IMR-90 (cell line): ENCODE measurements around the gene BST1. TPM values are rescaled to one million over a fixed set of nuclear protein-coding genes. Genes with fewer than 3 reads are reported as not detected.
A peak's percentile ranks its signal among the peaks of the same experiment; 100 is the strongest.

Experiments
- ATAC-seq: fragments of 200-7000 bp; cut with Tn5 transposase; 2 replicates; pipeline ENCODE4 v1.9.1; 2020; ENCODE audit warnings: low read depth, mild to moderate bottlenecking, moderate library complexity
- BruUV-seq: library from RNA; stranded (reverse); fragments of 400-500 nt; replicated peaks from 2 replicates; lab custom pipeline; 2021; lab: Mats Ljungman, UMichigan
- CTCF ChIA-PET: fragments of 300-600 bp; formaldehyde crosslinking; extraction: SDS; loops from one replicate; lab custom pipeline; 2021; ENCODE audit warnings: antibody characterized with exemption; lab: Yijun Ruan, JAX
- POLR2A ChIA-PET: fragments of 300-600 bp; sonication (Branson Sonifier 250); formaldehyde crosslinking; loops from one replicate; lab custom pipeline; 2022; ENCODE audit warnings: antibody characterized with exemption; ENCODE audit not compliant: unreplicated experiment; lab: Charles Lee
- DNase-seq: peaks from one replicate; pipeline ENCODE4 v3.0.0; 2013
- H2AFZ ChIP-seq: replicated peaks from 2 replicates; pipeline ENCODE3; 2013; ENCODE audit warnings: low read length, mild to moderate bottlenecking; ENCODE audit not compliant: poor library complexity
- H2AK5ac ChIP-seq: 2 replicates; pipeline ENCODE4 v1.6.1; 2013; ENCODE audit warnings: low read depth, low read length, inconsistent platforms
- H2AK9ac ChIP-seq: replicated peaks from 2 replicates; pipeline ENCODE3; 2013; ENCODE audit warnings: mild to moderate bottlenecking, low read depth, low read length, moderate library complexity; ENCODE audit not compliant: poor library complexity
- H2BK120ac ChIP-seq: 2 replicates; pipeline ENCODE4 v1.6.1; 2013; ENCODE audit warnings: low read depth, low read length, inconsistent platforms
- H2BK15ac ChIP-seq: 3 replicates; pipeline ENCODE4 v1.6.1; 2013; ENCODE audit warnings: low read depth, low read length, inconsistent platforms
- H2BK20ac ChIP-seq: 2 replicates; pipeline ENCODE4 v1.6.1; 2013; ENCODE audit warnings: low read depth, mild to moderate bottlenecking, inconsistent platforms, low read length, moderate library complexity
- H2BK5ac ChIP-seq: 2 replicates; pipeline ENCODE4 v1.6.1; 2013; ENCODE audit warnings: mild to moderate bottlenecking, low read depth, low read length, inconsistent platforms; ENCODE audit not compliant: poor library complexity, severe bottlenecking
- H3K14ac ChIP-seq: replicated peaks from 2 replicates; pipeline ENCODE4 v1.6.1; 2013; ENCODE audit warnings: low read depth, low read length, inconsistent platforms
- H3K18ac ChIP-seq: 2 replicates; pipeline ENCODE4 v1.6.1; 2013; ENCODE audit warnings: low read depth, low read length, control low read depth
- H3K23ac ChIP-seq: 2 replicates; pipeline ENCODE4 v1.6.1; 2013; ENCODE audit warnings: low read depth, low read length, inconsistent platforms
- H3K27ac ChIP-seq: 2 replicates; pipeline ENCODE4 v1.5.1; 2013; ENCODE audit warnings: mild to moderate bottlenecking, control low read depth, low read length; ENCODE audit not compliant: insufficient read depth
- H3K27me3 ChIP-seq: 2 replicates; pipeline ENCODE4 v1.6.1; 2013; ENCODE audit warnings: low read length; ENCODE audit not compliant: control insufficient read depth, insufficient read depth
- H3K36me3 ChIP-seq: 2 replicates; pipeline ENCODE4 v1.6.1; 2013; ENCODE audit warnings: low read length, mixed read lengths; ENCODE audit not compliant: control insufficient read depth, insufficient read depth
- H3K4ac ChIP-seq: 2 replicates; pipeline ENCODE4 v1.6.1; 2013; ENCODE audit warnings: low read depth, low read length, inconsistent platforms
- H3K4me1 ChIP-seq: 2 replicates; pipeline ENCODE4 v1.6.1; 2013; ENCODE audit warnings: low read length, mixed read lengths; ENCODE audit not compliant: control insufficient read depth, insufficient read depth
- H3K4me2 ChIP-seq: 2 replicates; pipeline ENCODE4 v1.6.1; 2013; ENCODE audit warnings: low read depth, mild to moderate bottlenecking, control low read depth, low read length, moderate library complexity
- H3K4me3 ChIP-seq: 2 replicates; pipeline ENCODE4 v1.5.1; 2013; ENCODE audit warnings: low read depth, mild to moderate bottlenecking, control low read depth, low read length, moderate library complexity; ENCODE audit not compliant: insufficient read depth
- H3K56ac ChIP-seq: 2 replicates; pipeline ENCODE4 v1.6.1; 2013; ENCODE audit warnings: low read length, inconsistent platforms; ENCODE audit not compliant: insufficient read depth; ENCODE audit errors: extremely low read depth
- H3K79me1 ChIP-seq, 2 experiments: 2 replicates each; pipeline ENCODE4 v1.6.1; 2013; ENCODE audit warnings: low read length in 2 of 2, inconsistent platforms in 1 of 2, low read depth in 1 of 2
- H3K9ac ChIP-seq: 2 replicates; pipeline ENCODE4 v1.6.1; 2013; ENCODE audit warnings: low read depth, low read length, control low read depth
- H3K9me1 ChIP-seq: 2 replicates; pipeline ENCODE4 v1.6.1; 2013; ENCODE audit warnings: low read length, inconsistent platforms; ENCODE audit not compliant: insufficient read depth
- H3K9me3 ChIP-seq: 2 replicates; pipeline ENCODE4 v1.6.1; 2013; ENCODE audit warnings: low read length; ENCODE audit not compliant: control insufficient read depth, insufficient read depth
- H4K20me1 ChIP-seq: 2 replicates; pipeline ENCODE4 v1.6.1; 2013; ENCODE audit warnings: low read length, inconsistent platforms; ENCODE audit not compliant: insufficient read depth
- H4K5ac ChIP-seq: 2 replicates; pipeline ENCODE4 v1.6.1; 2013; ENCODE audit warnings: mild to moderate bottlenecking, low read depth, low read length, control low read depth
- H4K8ac ChIP-seq, 2 experiments: 2 replicates each; pipeline ENCODE4 v1.6.1; 2013; ENCODE audit warnings: low read depth in 2 of 2, low read length in 2 of 2, control low read depth in 1 of 2, inconsistent platforms in 1 of 2
- H4K91ac ChIP-seq: 2 replicates; pipeline ENCODE4 v1.6.1; 2013; ENCODE audit warnings: low read depth, low read length, inconsistent platforms; ENCODE audit not compliant: insufficient read depth
- BHLHE40 ChIP-seq: fragments of 150-350 bp; IDR thresholded peaks from 2 replicates; pipeline ENCODE4 v1.6.1; 2016; ENCODE audit warnings: mild to moderate bottlenecking, low read depth, low read length
- CEBPB ChIP-seq: IDR thresholded peaks from 2 replicates; pipeline ENCODE4 v1.6.1; 2012; ENCODE audit warnings: low read depth, low read length, improper control_type of control experiment
- CHD1 ChIP-seq: IDR thresholded peaks from 2 replicates; pipeline ENCODE4 v1.6.1; 2012; ENCODE audit warnings: low read depth, low read length, improper control_type of control experiment
- ELK1 ChIP-seq: fragments of 150-350 bp; IDR thresholded peaks from 2 replicates; pipeline ENCODE4 v1.6.1; 2016; ENCODE audit warnings: low read depth, mild to moderate bottlenecking, low read length, moderate library complexity, borderline replicate concordance
- FOS ChIP-seq: fragments of 150-350 bp; IDR thresholded peaks from 2 replicates; pipeline ENCODE4 v1.6.1; 2016; ENCODE audit warnings: low read depth, low read length
- MAFK ChIP-seq: IDR thresholded peaks from 2 replicates; pipeline ENCODE4 v1.6.1; 2012; ENCODE audit warnings: low read depth, low read length, improper control_type of control experiment
- MAZ ChIP-seq: IDR thresholded peaks from 2 replicates; pipeline ENCODE4 v1.6.1; 2012; ENCODE audit warnings: low read depth, mild to moderate bottlenecking, low read length, improper control_type of control experiment, moderate library complexity, borderline replicate concordance
- MXI1 ChIP-seq: IDR thresholded peaks from 2 replicates; pipeline ENCODE4 v1.6.1; 2012; ENCODE audit warnings: low read depth, mild to moderate bottlenecking, low read length, moderate library complexity, borderline replicate concordance
- RCOR1 ChIP-seq: IDR thresholded peaks from 2 replicates; pipeline ENCODE4 v1.6.1; 2012; ENCODE audit warnings: mild to moderate bottlenecking, low read length, improper control_type of control experiment; ENCODE audit not compliant: insufficient replicate concordance
- WGBS, 2 experiments: methylation state at CpG; one replicate each; pipeline versions ENCODE4 v1.1.5 to v1.1.7; 2013; ENCODE audit warnings: missing lambda C conversion rate in 2 of 2; ENCODE audit not compliant: insufficient read length in 1 of 2; ENCODE audit errors: extremely low coverage in 2 of 2; 5-methylcytosine and 5-hydroxymethylcytosine counted together
- dilution Hi-C: fragments of 300-500 bp; cut with HindIII; formaldehyde crosslinking; loops from one replicate; pipeline ENCODE4 v1.14.3; 2018; ENCODE audit warnings: low sequenced_read_pairs; ENCODE audit not compliant: unreplicated experiment
- in situ Hi-C: fragments of 300-500 bp; cut with MboI; formaldehyde crosslinking; loops from 3 replicates; pipeline ENCODE4 v1.14.3; 2019; ENCODE audit warnings: low sequenced_read_pairs, inconsistent platforms, mixed read lengths
- intact Hi-C: fragments of 100-400 bp; cut with micrococcal nuclease; formaldehyde crosslinking; loops from 2 replicates; pipeline ENCODE4 v1.10.0; 2022
- polyA plus RNA-seq, 3 experiments: library from polyadenylated mRNA; depleted of rRNA; stranded (reverse); fragments of >200 nt; gene quantifications; 2 replicates each; pipeline ENCODE4 v1.2.3, GENCODE V29; 2012; ENCODE audit warnings: low replicate concordance in 1 of 3
- total RNA-seq: library from RNA; depleted of rRNA; stranded (reverse); fragments of >200 nt; gene quantifications from 2 replicates; pipeline ENCODE4 v1.2.3, GENCODE V29; 2012

BST1 gene
- total and polyA plus RNA-seq, 2 of the 4 experiments (the other 2 are of a cell fraction), result 6.6 to 11.1 TPM

DNA sequence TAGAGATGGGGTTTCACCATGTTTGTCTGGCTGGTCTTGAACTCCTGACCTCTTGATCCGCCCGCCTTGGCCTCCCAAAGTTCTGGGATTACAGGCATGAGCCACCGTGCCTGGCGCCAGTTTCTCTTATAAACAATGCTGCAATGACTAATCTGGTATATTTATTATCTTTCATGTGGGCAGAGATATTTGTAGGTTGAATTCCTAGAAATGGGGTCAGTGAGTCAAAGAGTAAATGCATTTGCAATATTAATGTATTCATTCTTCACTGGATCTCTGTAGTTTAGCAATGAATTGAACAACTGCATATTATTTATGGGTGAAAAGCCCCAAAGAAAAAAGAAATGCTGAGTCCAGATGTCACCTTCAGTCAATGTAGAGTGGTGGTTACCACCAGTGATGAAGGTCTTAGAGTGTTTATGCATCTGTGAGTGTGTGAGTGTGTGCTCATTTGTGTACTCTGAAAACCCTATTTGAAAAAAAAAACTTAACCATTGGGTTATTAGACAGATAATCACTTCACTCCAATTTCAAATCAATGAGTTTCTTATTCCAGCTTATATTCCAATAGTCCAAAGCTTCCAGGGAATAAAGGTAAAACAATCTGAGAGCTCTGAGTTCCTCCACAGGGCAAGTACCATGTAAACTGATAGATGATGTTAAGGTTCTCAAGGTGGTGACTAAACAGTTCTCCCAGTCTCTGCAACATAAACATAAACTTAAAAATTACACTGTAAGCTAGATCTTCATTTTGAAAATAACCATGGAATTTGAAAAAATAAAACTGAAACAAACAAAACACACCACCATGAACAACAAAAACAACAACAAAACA, 52.7 kb downstream of the BST1 start:
- intact Hi-C loops, result no loop called here
- dilution Hi-C loops, result no loop called here
- Histone ChIP-seq H3K27ac (no peak overlapping the region), H2BK15ac (no peak overlapping the region), H3K79me1 (no peaks in the 10 kb centered on the region), H3K27me3 (no peaks in the 10 kb centered on the region; the same call in 1 of the 2 replicates), H3K4me3 (no peak overlapping the region), H4K5ac (no peak overlapping the region), H2BK120ac (no peak overlapping the region), H3K23ac (no peak overlapping the region), H3K18ac (no peak overlapping the region), H3K9me1 (no peaks in the 10 kb centered on the region), H3K9ac (no peak overlapping the region), H4K8ac (no peak overlapping the region), H3K4me1 (no peaks in the 10 kb centered on the region; the same call in 1 of the 2 replicates), H3K14ac (no peak overlapping the region), H2AFZ (no peak overlapping the region), H4K91ac (no peak overlapping the region), H3K9me3 (no peaks in the 10 kb centered on the region), H3K4me2 (peak overlapping the region; percentile 63; the same call in 1 of the 2 replicates), H2AK9ac (no peak overlapping the region), H3K4ac (no peak overlapping the region), H4K20me1 (no peaks in the 10 kb centered on the region), H2BK20ac (no peak overlapping the region), H2AK5ac (no peak overlapping the region), H3K56ac (no peak overlapping the region), H3K36me3 (no peaks in the 10 kb centered on the region), H2BK5ac (no peak overlapping the region)
- ChIA-PET POLR2A (no interaction called here), CTCF (interaction anchor here (0.5 to 1.0 kb wide), 2 partner anchors 14 to 62 kb away, joined by 3 read pairs; no protein-coding TSS in a partner anchor)
- DNase-seq, result peak; percentile 69
- ATAC-seq, result peak; percentile 60
- in situ Hi-C loops, result no loop called here
- BruUV-seq, result no TSS peak
- 0% methylated on average over 1 of the region's 4 CpGs; no CpG with 5 or more reads in 1 of the 2 experiments for WGBS, 2 experiments
- TF ChIP-seq FOS (peak; percentile 42), MAZ (no peak), MAFK (no peak), MXI1 (no peak), ELK1 (no peak), CHD1 (no peak), CEBPB (no peak), RCOR1 (peak; percentile 19), BHLHE40 (peak; percentile 60; the same call in 1 of the 2 replicates)
